H9 (cell line): Measurements from ENCODE around the gene LZTR1. TPM values are rescaled to one million over a fixed set of nuclear protein-coding genes. Genes with fewer than 3 reads are reported as not detected.

Experiments
- DNase-seq: peaks from one replicate; pipeline ENCODE4 v3.0.0-alpha.2; 2017
- H2AFZ ChIP-seq: one replicate; pipeline ENCODE4 v1.6.1; 2013; ENCODE audit warnings: mild to moderate bottlenecking, low read length, control low read depth, moderate library complexity
- H2AK5ac ChIP-seq: 2 replicates; pipeline ENCODE4 v1.6.1; 2013; ENCODE audit warnings: low read length, control low read depth, mixed read lengths; ENCODE audit not compliant: insufficient read length
- H2BK120ac ChIP-seq: one replicate; pipeline ENCODE4 v1.6.1; 2013; ENCODE audit warnings: low read depth, mild to moderate bottlenecking, low read length, control low read depth, inconsistent platforms; ENCODE audit not compliant: poor library complexity, severe bottlenecking
- H2BK12ac ChIP-seq: 2 replicates; pipeline ENCODE4 v1.6.1; 2013; ENCODE audit warnings: low read length, control low read depth, mixed read lengths, low read depth; ENCODE audit not compliant: insufficient read length
- H2BK15ac ChIP-seq: 2 replicates; pipeline ENCODE4 v1.6.1; 2013; ENCODE audit warnings: low read depth, low read length, control low read depth
- H2BK20ac ChIP-seq: one replicate; pipeline ENCODE4 v1.6.1; 2013; ENCODE audit warnings: low read depth, mild to moderate bottlenecking, low read length, control low read depth, inconsistent platforms; ENCODE audit not compliant: poor library complexity, severe bottlenecking
- H2BK5ac ChIP-seq: 2 replicates; pipeline ENCODE4 v1.6.1; 2013; ENCODE audit warnings: low read length, control low read depth, mixed read lengths; ENCODE audit not compliant: insufficient read length
- H3K14ac ChIP-seq: 2 replicates; pipeline ENCODE4 v1.6.1; 2013; ENCODE audit warnings: low read length, control low read depth; ENCODE audit not compliant: insufficient read depth
- H3K18ac ChIP-seq: 2 replicates; pipeline ENCODE4 v1.6.1; 2013; ENCODE audit warnings: low read depth, mild to moderate bottlenecking, mixed read lengths, low read length, control low read depth; ENCODE audit not compliant: insufficient read length
- H3K23ac ChIP-seq: 2 replicates; pipeline ENCODE4 v1.6.1; 2013; ENCODE audit warnings: low read length, control low read depth, mixed read lengths, low read depth; ENCODE audit not compliant: insufficient read length
- H3K23me2 ChIP-seq: 2 replicates; pipeline ENCODE4 v1.6.1; 2013; ENCODE audit warnings: low read depth, mild to moderate bottlenecking, mixed read lengths, low read length, control low read depth; ENCODE audit not compliant: insufficient read length, poor library complexity, severe bottlenecking
- H3K27ac ChIP-seq: 2 replicates; pipeline ENCODE4 v1.5.1; 2013; ENCODE audit warnings: low read length, control low read depth, mixed read lengths, low read depth; ENCODE audit not compliant: insufficient read length
- H3K27me3 ChIP-seq: 2 replicates; pipeline ENCODE4 v1.6.1; 2013; ENCODE audit warnings: low read length, control low read depth, inconsistent platforms; ENCODE audit not compliant: insufficient read depth
- H3K4ac ChIP-seq: 2 replicates; pipeline ENCODE4 v1.6.1; 2013; ENCODE audit warnings: low read depth, mild to moderate bottlenecking, control low read depth, inconsistent platforms, low read length, moderate library complexity
- H3K4me1 ChIP-seq: 2 replicates; pipeline ENCODE4 v1.6.1; 2013; ENCODE audit warnings: low read length, control low read depth, inconsistent platforms; ENCODE audit not compliant: insufficient read depth
- H3K4me2 ChIP-seq: 2 replicates; pipeline ENCODE4 v1.6.1; 2013; ENCODE audit warnings: low read length, control low read depth, mixed read lengths; ENCODE audit not compliant: insufficient read length, insufficient read depth
- H3K56ac ChIP-seq: 2 replicates; pipeline ENCODE4 v1.6.1; 2013; ENCODE audit warnings: low read depth, mild to moderate bottlenecking, mixed read lengths, low read length, control low read depth; ENCODE audit not compliant: insufficient read length
- H3K79me1 ChIP-seq: 2 replicates; pipeline ENCODE4 v1.6.1; 2013; ENCODE audit warnings: low read depth, mild to moderate bottlenecking, moderate library complexity, low read length, control low read depth, inconsistent platforms; ENCODE audit not compliant: insufficient read depth, poor library complexity, severe bottlenecking
- H3K79me2 ChIP-seq: 2 replicates; pipeline ENCODE4 v1.6.1; 2013; ENCODE audit warnings: low read length, control low read depth, inconsistent platforms; ENCODE audit not compliant: insufficient read depth
- H3K9ac ChIP-seq: 2 replicates; pipeline ENCODE4 v1.6.1; 2013; ENCODE audit warnings: low read length, control low read depth, mixed read lengths; ENCODE audit not compliant: insufficient read length; ENCODE audit errors: extremely low read depth
- H3K9me3 ChIP-seq: one replicate; pipeline ENCODE4 v1.6.1; 2013; ENCODE audit warnings: low read depth, low read length, inconsistent platforms; ENCODE audit not compliant: control insufficient read depth
- H3T11ph ChIP-seq: one replicate; pipeline ENCODE4 v1.6.1; 2013; ENCODE audit warnings: mild to moderate bottlenecking, low read length, control low read depth, inconsistent platforms
- H4K20me1 ChIP-seq: one replicate; pipeline ENCODE4 v1.6.1; 2013; ENCODE audit not compliant: control insufficient read depth, insufficient read length, insufficient read depth
- H4K5ac ChIP-seq: 2 replicates; pipeline ENCODE4 v1.6.1; 2013; ENCODE audit warnings: low read depth, mild to moderate bottlenecking, mixed read lengths, low read length, control low read depth; ENCODE audit not compliant: insufficient read length
- H4K8ac ChIP-seq: replicated peaks from 2 replicates; pipeline ENCODE4 v1.6.1; 2013; ENCODE audit warnings: low read length, control low read depth, mixed read lengths, low read depth; ENCODE audit not compliant: insufficient read length
- H4K91ac ChIP-seq: 2 replicates; pipeline ENCODE4 v1.6.1; 2013; ENCODE audit warnings: low read depth, mild to moderate bottlenecking, moderate library complexity, mixed read lengths, low read length, control low read depth; ENCODE audit not compliant: insufficient read length
- H3K27ac Mint-ChIP-seq, 3 experiments: 2 replicates in 2 of 3; 3 replicates in 1 of 3; pipeline ENCODE4 v1.8.0; 2020 to 2021; ENCODE audit warnings: mixed read lengths in 3 of 3, mild to moderate bottlenecking in 1 of 3, moderate library complexity in 1 of 3
- H3K27me3 Mint-ChIP-seq: 2 replicates; pipeline ENCODE4 v1.8.0; 2021; ENCODE audit warnings: low read depth, mild to moderate bottlenecking, moderate library complexity, mixed read lengths
- H3K36me3 Mint-ChIP-seq, 3 experiments: 2 replicates in 2 of 3; 3 replicates in 1 of 3; pipeline ENCODE4 v1.8.0; 2020 to 2021; ENCODE audit warnings: low read depth in 3 of 3, mixed read lengths in 3 of 3; ENCODE audit not compliant: insufficient read depth in 1 of 3
- H3K4me1 Mint-ChIP-seq, 2 experiments: 2 replicates each; pipeline ENCODE4 v1.8.0; 2020; ENCODE audit warnings: mixed read lengths in 2 of 2
- H3K4me3 Mint-ChIP-seq, 2 experiments: 2 replicates in 1 of 2; 3 replicates in 1 of 2; pipeline ENCODE4 v1.8.0; 2020 to 2021; ENCODE audit warnings: mild to moderate bottlenecking in 2 of 2, mixed read lengths in 2 of 2, moderate library complexity in 1 of 2
- H3K9me3 Mint-ChIP-seq, 2 experiments: 2 replicates in 1 of 2; 3 replicates in 1 of 2; pipeline ENCODE4 v1.8.0; 2020; ENCODE audit warnings: mild to moderate bottlenecking in 2 of 2, mixed read lengths in 2 of 2, moderate library complexity in 1 of 2
- CTCF ChIP-seq: fragments of 200-600 bp; sonication (generic); conservative IDR thresholded peaks from 3 replicates; pipeline ENCODE4 v1.8.0; 2021; ENCODE audit warnings: antibody characterized with exemption, mild to moderate bottlenecking
- WGBS: extraction: QIAGEN DNeasy Blood & Tissue Kit; methylation state at CpG from one replicate; pipeline ENCODE4 v1.1.7; 2013; ENCODE audit warnings: missing lambda C conversion rate, low lambda C conversion rate, mixed read lengths; ENCODE audit not compliant: insufficient read length; ENCODE audit errors: extremely low coverage; 5-methylcytosine and 5-hydroxymethylcytosine counted together
- total RNA-seq: library from RNA; stranded (reverse); gene quantifications from 2 replicates; pipeline ENCODE4 v1.2.1, GENCODE V29; 2021

LZTR1 gene
- total RNA-seq, 1 experiment from 2014 or later: 47.0 TPM

GRCh38 chr22:21041937-21042336, 59.8 kb downstream of the LZTR1 start:
- peaks cover 15 to 17% of the 10 kb centered on the region in 2 experiments for H3K4me1 Mint-ChIP-seq
- no peak overlapping the region for H3K23ac ChIP-seq

More at GRCh38 chr22:21041937-21042336, 59.8 kb downstream of the LZTR1 start:
- H4K8ac ChIP-seq: no peak overlapping the region
- H2AK5ac ChIP-seq: no peak overlapping the region
- H3K27ac Mint-ChIP-seq: no peak overlapping the region; a peak in 1 of 7 replicates
- no peaks in the 10 kb centered on the region for H4K20me1 ChIP-seq
- H3K79me2 ChIP-seq: no peaks in the 10 kb centered on the region
- no peak overlapping the region for H2BK12ac ChIP-seq
- H2AFZ ChIP-seq: no peak overlapping the region
- H3K56ac ChIP-seq: no peak overlapping the region
- no peak overlapping the region for H4K91ac ChIP-seq
- no peak for DNase-seq
- H3K79me1 ChIP-seq: no peaks in the 10 kb centered on the region
- no peaks in the 10 kb centered on the region for H3K36me3 Mint-ChIP-seq
- H3T11ph ChIP-seq: no peak overlapping the region
- H3K4me1 ChIP-seq: no peaks in the 10 kb centered on the region
- no peak overlapping the region for H3K4ac ChIP-seq
- H2BK5ac ChIP-seq: no peak overlapping the region
- no peak overlapping the region for H3K9ac ChIP-seq
- H2BK20ac ChIP-seq: no peak overlapping the region
- no peak overlapping the region for H2BK15ac ChIP-seq
- no peak overlapping the region for H3K4me2 ChIP-seq
- peaks cover 4% of the 10 kb centered on the region for H3K23me2 ChIP-seq
- H3K4me3 Mint-ChIP-seq: no peak overlapping the region
- H3K27me3 ChIP-seq: no peaks in the 10 kb centered on the region
- H3K9me3 Mint-ChIP-seq: no peaks in the 10 kb centered on the region
- no peak overlapping the region for H3K18ac ChIP-seq
- H2BK120ac ChIP-seq: no peak overlapping the region
- H4K5ac ChIP-seq: no peak overlapping the region
- no peak overlapping the region for H3K14ac ChIP-seq
- WGBS: no CpG with 5 or more reads among the region's 4 CpGs
- no peak overlapping the region for H3K27ac ChIP-seq
- TF ChIP-seq CTCF: no peak
- peaks cover 29% of the 10 kb centered on the region for H3K27me3 Mint-ChIP-seq
- no peaks in the 10 kb centered on the region for H3K9me3 ChIP-seq
